CMK (cell line): ENCODE results near the gene AIP.

ENCODE experiments used
- DNase-seq: peaks from one replicate; pipeline ENCODE4 v3.0.0-alpha.2; 2010; ENCODE audit warnings: low read depth

AIP gene

GRCh38 chr11:67493548-67494370 lies 10.9 kb downstream of the AIP start:
- no peak for DNase-seq

- no peak for DNase-seq
These were observed 11.8 kb downstream of the AIP start for GRCh38 chr11:67494371-67495233.

- no peak for DNase-seq
These were observed 12.6 kb downstream of the AIP start for GRCh38 chr11:67495234-67496005.

- DNase-seq, result no peak
These were observed 13.3 kb downstream of the AIP start for GRCh38 chr11:67496113-67496512.

- no peak for DNase-seq
These were observed 14.9 kb downstream of the AIP start for GRCh38 chr11:67497656-67498291.

GRCh38 chr11:67498544-67498972 lies 15.7 kb downstream of the AIP start:
- DNase-seq, result no peak

- DNase-seq, result no peak
These were observed 17.1 kb downstream of the AIP start for GRCh38 chr11:67499808-67500483.

- DNase-seq, result peak; percentile 57
These were observed 17.6 kb downstream of the AIP start for GRCh38 chr11:67500484-67500821.

GRCh38 chr11:67500831-67501715 lies 18.2 kb downstream of the AIP start:
- no peak for DNase-seq

GRCh38 chr11:67501854-67502253 lies 19.0 kb downstream of the AIP start:
- DNase-seq, result no peak

- DNase-seq, result no peak
These were observed 19.6 kb downstream of the AIP start for GRCh38 chr11:67502328-67502979.

- DNase-seq, result no peak
These were observed 20.5 kb downstream of the AIP start for GRCh38 chr11:67503119-67504004.

- DNase-seq, result no peak
These were observed 21.5 kb downstream of the AIP start for GRCh38 chr11:67504005-67504949.

GRCh38 chr11:67504950-67505581 lies 22.2 kb downstream of the AIP start, which contains the start of gene PITPNM1:
PITPNM1 (minus strand) TSS chr11:67505363; CDS start chr11:67504180, 1,183 bp downstream.
- no peak for DNase-seq

- peak; percentile 86 for DNase-seq
These were observed 23.0 kb downstream of the AIP start for GRCh38 chr11:67505605-67506396.

- no peak for DNase-seq
These were observed 23.7 kb downstream of the AIP start for GRCh38 chr11:67506426-67507051.
